PC-3 (cell line): ENCODE measurements around the gene ITGAV. TPM values are rescaled to one million over a fixed set of nuclear protein-coding genes. Genes with fewer than 3 reads are reported as not detected.

ENCODE experiments used
- ATAC-seq: fragments of 200-7000 bp; cut with Tn5 transposase; 2 replicates; pipeline ENCODE4 v1.9.1; 2020; ENCODE audit warnings: mild to moderate bottlenecking, moderate library complexity
- BruUV-seq: library from RNA; stranded (reverse); fragments of 400-500 nt; replicated peaks from 2 replicates; lab custom pipeline; 2021; lab: Mats Ljungman, UMichigan
- CTCF ChIA-PET: fragments of 300-600 bp; sonication (Branson Sonifier 250); formaldehyde crosslinking; loops from one replicate; lab custom pipeline; 2022; ENCODE audit warnings: antibody characterized with exemption; lab: Charles Lee
- POLR2A ChIA-PET: fragments of 300-600 bp; sonication (Branson Sonifier 250); formaldehyde crosslinking; loops from one replicate; lab custom pipeline; 2022; ENCODE audit warnings: antibody characterized with exemption; ENCODE audit not compliant: unreplicated experiment; lab: Charles Lee
- DNase-seq: peaks from one replicate; pipeline ENCODE4 v3.0.0-alpha.2; 2015
- H2AFZ ChIP-seq: fragments of 300-600 bp; sonication (generic); 2 replicates; pipeline ENCODE4 v1.6.0; 2016; ENCODE audit warnings: antibody characterized with exemption, low read length
- H3F3A ChIP-seq: fragments of 300-600 bp; sonication (generic); one replicate; pipeline ENCODE4 v1.6.0; 2017; ENCODE audit warnings: antibody characterized with exemption, low read length, control low read depth, mild to moderate bottlenecking; ENCODE audit not compliant: unreplicated experiment
- H3K27ac ChIP-seq: fragments of 300-600 bp; sonication (generic); 2 replicates; pipeline ENCODE4 v1.5.1; 2016; ENCODE audit warnings: mild to moderate bottlenecking, low read length
- H3K27me3 ChIP-seq: fragments of 300-600 bp; sonication (generic); 2 replicates; pipeline ENCODE4 v1.6.1; 2016; ENCODE audit warnings: low read length, mixed read lengths
- H3K36me3 ChIP-seq: fragments of 300-600 bp; sonication (generic); 2 replicates; pipeline ENCODE4 v1.6.1; 2016; ENCODE audit warnings: low read depth, mixed run types, low read length, mixed read lengths
- H3K4me1 ChIP-seq: fragments of 300-600 bp; sonication (generic); 2 replicates; pipeline ENCODE4 v1.5.1; 2016; ENCODE audit warnings: low read length; ENCODE audit not compliant: insufficient read depth
- H3K4me2 ChIP-seq: fragments of 300-600 bp; sonication (generic); 2 replicates; pipeline ENCODE4 v1.6.0; 2016; ENCODE audit warnings: low read length
- H3K4me3 ChIP-seq: fragments of 300-600 bp; sonication (generic); 2 replicates; pipeline ENCODE4 v1.5.1; 2016; ENCODE audit warnings: mild to moderate bottlenecking, low read length, mixed read lengths
- H3K79me2 ChIP-seq: fragments of 300-600 bp; sonication (generic); 2 replicates; pipeline ENCODE4 v1.6.1; 2017; ENCODE audit warnings: low read length, mixed read lengths
- H3K9ac ChIP-seq: fragments of 300-600 bp; sonication (generic); 2 replicates; pipeline ENCODE4 v1.6.0; 2016; ENCODE audit warnings: mild to moderate bottlenecking, low read length
- H3K9me2 ChIP-seq: fragments of 300-600 bp; sonication (generic); replicated peaks from 2 replicates; pipeline ENCODE4 v1.6.1; 2016; ENCODE audit warnings: mixed run types, low read length, mixed read lengths
- H3K9me3 ChIP-seq: fragments of 300-600 bp; sonication (generic); 2 replicates; pipeline ENCODE4 v1.6.1; 2016; ENCODE audit warnings: low read length, mixed read lengths
- H4K20me1 ChIP-seq: fragments of 300-600 bp; sonication (generic); 2 replicates; pipeline ENCODE4 v1.6.1; 2016; ENCODE audit warnings: low read length, mixed read lengths
- CTCF ChIP-seq: fragments of 300-600 bp; sonication (generic); conservative IDR thresholded peaks from 2 replicates; pipeline ENCODE4 v1.5.1; 2017; ENCODE audit warnings: antibody characterized with exemption, low read depth, mild to moderate bottlenecking, low read length
- EZH2 ChIP-seq: fragments of 300-600 bp; sonication (generic); IDR thresholded peaks from one replicate; pipeline ENCODE4 v1.6.1; 2017; ENCODE audit warnings: antibody characterized with exemption, mild to moderate bottlenecking, low read length; ENCODE audit not compliant: unreplicated experiment
- EZH2phosphoT487 ChIP-seq: fragments of 300-600 bp; sonication (generic); IDR thresholded peaks from 2 replicates; pipeline ENCODE4 v1.6.1; 2018; ENCODE audit warnings: mild to moderate bottlenecking, antibody characterized with exemption, low read length, borderline replicate concordance
- intact Hi-C: fragments of 100-400 bp; cut with micrococcal nuclease; formaldehyde crosslinking; loops from 2 replicates; pipeline ENCODE4 v1.9.0; 2023
- total RNA-seq: library from RNA; depleted of rRNA; stranded (reverse); fragments of >200 nt; gene quantifications from 2 replicates; pipeline ENCODE4 v1.2.3, GENCODE V29; 2014

Gene ITGAV
- total RNA-seq, 1 experiment from 2014 or later: 23.5 TPM

GRCh38 chr2:186569897-186570296 lies 20.0 kb upstream of the ITGAV start:
- no peak overlapping the region for H3K4me3 ChIP-seq
- H4K20me1 ChIP-seq: no peaks in the 10 kb centered on the region
- H3K27me3 ChIP-seq: no peaks in the 10 kb centered on the region
- no peak overlapping the region for H3K27ac ChIP-seq
- ATAC-seq (no peak), DNase-seq (no peak)
- H3K4me1 ChIP-seq: peaks cover 28% of the 10 kb centered on the region
- no peak overlapping the region for H3K4me2 ChIP-seq
- no TSS peak for BruUV-seq
- no peaks in the 10 kb centered on the region for H3K36me3 ChIP-seq
- POLR2A ChIA-PET: interaction anchor here (0.5 to 1.0 kb wide), 2 partner anchors 19 to 25 kb away, joined by 4 to 8 read pairs; no protein-coding TSS in a partner anchor
- no peak overlapping the region for H2AFZ ChIP-seq
- H3K9ac ChIP-seq: no peak overlapping the region
- no peaks in the 10 kb centered on the region for H3K9me3 ChIP-seq
- TF ChIP-seq EZH2 (no peak), CTCF (no peak), EZH2phosphoT487 (no peak)
- H3K79me2 ChIP-seq: no peaks in the 10 kb centered on the region
- H3F3A ChIP-seq: no peaks in the 10 kb centered on the region
- CTCF ChIA-PET: interaction anchor here (0.7 kb wide), 1 partner anchor 72 kb away, joined by 3 read pairs; no protein-coding TSS in a partner anchor
- H3K9me2 ChIP-seq: no peaks in the 10 kb centered on the region
- intact Hi-C loops: no loop called here

- Histone ChIP-seq H3K9me2 (no peaks in the 10 kb centered on the region), H3K79me2 (no peaks in the 10 kb centered on the region), H3K9me3 (no peaks in the 10 kb centered on the region), H3K4me3 (no peak overlapping the region), H3K4me1 (peaks cover 33% of the 10 kb centered on the region), H3K36me3 (no peaks in the 10 kb centered on the region), H4K20me1 (no peaks in the 10 kb centered on the region), H3K4me2 (no peak overlapping the region), H3K9ac (no peak overlapping the region), H3K27me3 (no peaks in the 10 kb centered on the region), H2AFZ (no peak overlapping the region), H3F3A (no peaks in the 10 kb centered on the region), H3K27ac (no peak overlapping the region)
- peak; percentile 55 for DNase-seq
- intact Hi-C loops: no loop called here
- ChIA-PET CTCF (interaction anchor here (0.7 kb wide), 1 partner anchor 71 kb away, joined by 3 read pairs; no protein-coding TSS in a partner anchor), POLR2A (no interaction called here)
- peak; percentile 27; the same call in 1 of the 2 replicates for ATAC-seq
- no TSS peak for BruUV-seq
- no peak for TF ChIP-seq EZH2phosphoT487
- TF ChIP-seq EZH2: no peak
- no peak for TF ChIP-seq CTCF
Measured at GRCh38 chr2:186570604-186571003, 19.3 kb upstream of the ITGAV start.

GRCh38 chr2:186572705-186573104 lies 17.2 kb upstream of the ITGAV start:
- H4K20me1 ChIP-seq: no peaks in the 10 kb centered on the region
- peaks cover 50% of the 10 kb centered on the region for H3K4me1 ChIP-seq
- DNase-seq (peak; percentile 70), ATAC-seq (peak; percentile 22; the same call in 1 of the 2 replicates)
- no TSS peak for BruUV-seq
- H3K9ac ChIP-seq: no peak overlapping the region
- H3K27ac ChIP-seq: peak overlapping the region; percentile 11; the same call in 1 of the 2 replicates
- no peak for TF ChIP-seq EZH2
- H3K79me2 ChIP-seq: no peaks in the 10 kb centered on the region
- H2AFZ ChIP-seq: 0 out of 2 replicates have a peak overlapping the region, but pooled peaks have one; percentile 3
- ChIA-PET POLR2A (no interaction called here), CTCF (no interaction called here)
- H3K4me2 ChIP-seq: no peak overlapping the region; the same call in 1 of the 2 replicates
- intact Hi-C loops: no loop called here
- H3K4me3 ChIP-seq: no peak overlapping the region
- H3K9me3 ChIP-seq: no peaks in the 10 kb centered on the region
- H3K9me2 ChIP-seq: no peaks in the 10 kb centered on the region
- no peaks in the 10 kb centered on the region for H3K36me3 ChIP-seq
- no peaks in the 10 kb centered on the region for H3F3A ChIP-seq
- no peaks in the 10 kb centered on the region for H3K27me3 ChIP-seq
